ENCODE results near the gene PLCL1.

Gene PLCL1

GRCh38 chr2:197946562-197946961 is 142.2 kb downstream of the PLCL1 start:
- H3K9me3 Mint-ChIP-seq, result no peaks in the 10 kb centered on the region

GRCh38 chr2:197947219-197947757 is 142.9 kb downstream of the PLCL1 start:
- ATAC-seq (replicated peaks; ENCODE audit: extremely low read depth, poor library complexity, severe bottlenecking) (no peak), DNase-seq (ENCODE audit: low spot score in 2 of 2) (no peak)
- Mint-ChIP-seq H3K27me3 (peaks cover 7% of the 10 kb centered on the region), H3K9me3 (no peaks in the 10 kb centered on the region), H3K4me1 (no peaks in the 10 kb centered on the region), H3K27ac (ENCODE audit: low read depth) (no peak overlapping the region), H3K4me3 (no peak overlapping the region), H3K36me3 (ENCODE audit: insufficient read depth) (no peaks in the 10 kb centered on the region)

More at GRCh38 chr2:197946562-197946961, 142.2 kb downstream of the PLCL1 start:
- Mint-ChIP-seq H3K27me3 (peaks cover 15% of the 10 kb centered on the region), H3K4me3 (no peak overlapping the region), H3K4me1 (no peaks in the 10 kb centered on the region), H3K27ac (ENCODE audit: low read depth) (no peak overlapping the region), H3K36me3 (ENCODE audit: insufficient read depth) (no peaks in the 10 kb centered on the region)
- no peak for DNase-seq (ENCODE audit: low spot score in 2 of 2)
- ATAC-seq (replicated peaks; ENCODE audit: extremely low read depth, poor library complexity, severe bottlenecking), result no peak

GRCh38 chr2:197949224-197949623 is 144.8 kb downstream of the PLCL1 start:
- ATAC-seq (replicated peaks; ENCODE audit: extremely low read depth, poor library complexity, severe bottlenecking) (no peak), DNase-seq (ENCODE audit: low spot score in 2 of 2) (no peak)
- Mint-ChIP-seq H3K27me3 (no peaks in the 10 kb centered on the region), H3K9me3 (no peaks in the 10 kb centered on the region), H3K4me3 (no peak overlapping the region), H3K36me3 (ENCODE audit: insufficient read depth) (no peaks in the 10 kb centered on the region), H3K4me1 (no peaks in the 10 kb centered on the region), H3K27ac (ENCODE audit: low read depth) (no peak overlapping the region)

GRCh38 chr2:197950006-197950405 is 145.6 kb downstream of the PLCL1 start:
- Mint-ChIP-seq H3K4me1 (no peaks in the 10 kb centered on the region), H3K27me3 (no peaks in the 10 kb centered on the region), H3K4me3 (no peak overlapping the region), H3K27ac (ENCODE audit: low read depth) (no peak overlapping the region), H3K36me3 (ENCODE audit: insufficient read depth) (no peaks in the 10 kb centered on the region), H3K9me3 (no peaks in the 10 kb centered on the region)
- DNase-seq (ENCODE audit: low spot score in 2 of 2), result no peak
- no peak for ATAC-seq (replicated peaks; ENCODE audit: extremely low read depth, poor library complexity, severe bottlenecking)

- Mint-ChIP-seq H3K36me3 (ENCODE audit: insufficient read depth) (no peaks in the 10 kb centered on the region), H3K27ac (ENCODE audit: low read depth) (no peak overlapping the region), H3K27me3 (no peaks in the 10 kb centered on the region), H3K4me3 (no peak overlapping the region), H3K4me1 (no peaks in the 10 kb centered on the region), H3K9me3 (no peaks in the 10 kb centered on the region)
- DNase-seq (ENCODE audit: low spot score in 2 of 2) (no peak), ATAC-seq (replicated peaks; ENCODE audit: extremely low read depth, poor library complexity, severe bottlenecking) (no peak)
Observed at GRCh38 chr2:197950724-197951123, 146.3 kb downstream of the PLCL1 start.

- Mint-ChIP-seq H3K9me3 (no peaks in the 10 kb centered on the region), H3K27ac (ENCODE audit: low read depth) (no peak overlapping the region), H3K4me3 (no peak overlapping the region), H3K4me1 (no peaks in the 10 kb centered on the region), H3K27me3 (no peaks in the 10 kb centered on the region), H3K36me3 (ENCODE audit: insufficient read depth) (no peaks in the 10 kb centered on the region)
- DNase-seq (ENCODE audit: low spot score in 2 of 2) (no peak), ATAC-seq (replicated peaks; ENCODE audit: extremely low read depth, poor library complexity, severe bottlenecking) (no peak)
Observed at GRCh38 chr2:197952540-197953202, 148.3 kb downstream of the PLCL1 start.

- ATAC-seq (replicated peaks; ENCODE audit: extremely low read depth, poor library complexity, severe bottlenecking), result no peak
- H3K4me1 Mint-ChIP-seq, result no peaks in the 10 kb centered on the region
- H3K4me3 Mint-ChIP-seq, result no peak overlapping the region
- peaks cover 7% of the 10 kb centered on the region for H3K9me3 Mint-ChIP-seq
- no peaks in the 10 kb centered on the region for H3K36me3 Mint-ChIP-seq (ENCODE audit: insufficient read depth)
- H3K27me3 Mint-ChIP-seq, result no peaks in the 10 kb centered on the region
- H3K27ac Mint-ChIP-seq (ENCODE audit: low read depth), result no peak overlapping the region
- no peak for DNase-seq (ENCODE audit: low spot score in 2 of 2)
Observed at GRCh38 chr2:197954328-197954727, 149.9 kb downstream of the PLCL1 start.

GRCh38 chr2:197958592-197959150 is 154.3 kb downstream of the PLCL1 start:
- H3K27me3 Mint-ChIP-seq, result no peaks in the 10 kb centered on the region
- no peaks in the 10 kb centered on the region for H3K4me1 Mint-ChIP-seq
- DNase-seq (ENCODE audit: low spot score in 2 of 2) (no peak), ATAC-seq (replicated peaks; ENCODE audit: extremely low read depth, poor library complexity, severe bottlenecking) (no peak)
- no peak overlapping the region for H3K4me3 Mint-ChIP-seq
- no peaks in the 10 kb centered on the region for H3K36me3 Mint-ChIP-seq (ENCODE audit: insufficient read depth)
- H3K27ac Mint-ChIP-seq (ENCODE audit: low read depth), result no peak overlapping the region
- H3K9me3 Mint-ChIP-seq, result peaks cover 16% of the 10 kb centered on the region

GRCh38 chr2:197959383-197959782 is 155.0 kb downstream of the PLCL1 start:
- Mint-ChIP-seq H3K27me3 (no peaks in the 10 kb centered on the region), H3K27ac (ENCODE audit: low read depth) (no peak overlapping the region), H3K4me3 (no peak overlapping the region), H3K36me3 (ENCODE audit: insufficient read depth) (no peaks in the 10 kb centered on the region), H3K4me1 (no peaks in the 10 kb centered on the region), H3K9me3 (peaks cover 18% of the 10 kb centered on the region)
- no peak for DNase-seq (ENCODE audit: low spot score in 2 of 2)
- ATAC-seq (replicated peaks; ENCODE audit: extremely low read depth, poor library complexity, severe bottlenecking), result no peak

- no peaks in the 10 kb centered on the region for H3K36me3 Mint-ChIP-seq (ENCODE audit: insufficient read depth)
- H3K27ac Mint-ChIP-seq (ENCODE audit: low read depth), result no peak overlapping the region
- no peak for ATAC-seq (replicated peaks; ENCODE audit: extremely low read depth, poor library complexity, severe bottlenecking)
- H3K9me3 Mint-ChIP-seq, result peaks cover 28% of the 10 kb centered on the region
- H3K4me3 Mint-ChIP-seq, result no peak overlapping the region
- H3K4me1 Mint-ChIP-seq, result no peaks in the 10 kb centered on the region
- H3K27me3 Mint-ChIP-seq, result no peaks in the 10 kb centered on the region
- no peak for DNase-seq (ENCODE audit: low spot score in 2 of 2)
Observed at GRCh38 chr2:197960786-197961185, 156.4 kb downstream of the PLCL1 start.

GRCh38 chr2:197964720-197965119 is 160.3 kb downstream of the PLCL1 start:
- no peak for ATAC-seq (replicated peaks; ENCODE audit: extremely low read depth, poor library complexity, severe bottlenecking)
- H3K4me3 Mint-ChIP-seq, result no peak overlapping the region
- peaks cover 21% of the 10 kb centered on the region for H3K9me3 Mint-ChIP-seq
- no peaks in the 10 kb centered on the region for H3K36me3 Mint-ChIP-seq (ENCODE audit: insufficient read depth)
- no peak for DNase-seq (ENCODE audit: low spot score in 2 of 2)
- no peaks in the 10 kb centered on the region for H3K27me3 Mint-ChIP-seq
- no peak overlapping the region for H3K27ac Mint-ChIP-seq (ENCODE audit: low read depth)
- no peaks in the 10 kb centered on the region for H3K4me1 Mint-ChIP-seq

GRCh38 chr2:197965756-197966155 is 161.4 kb downstream of the PLCL1 start:
- Mint-ChIP-seq H3K27me3 (no peaks in the 10 kb centered on the region), H3K4me3 (no peak overlapping the region), H3K27ac (ENCODE audit: low read depth) (no peak overlapping the region), H3K9me3 (peaks cover 21% of the 10 kb centered on the region), H3K36me3 (ENCODE audit: insufficient read depth) (no peaks in the 10 kb centered on the region), H3K4me1 (no peaks in the 10 kb centered on the region)
- ATAC-seq (replicated peaks; ENCODE audit: extremely low read depth, poor library complexity, severe bottlenecking) (no peak), DNase-seq (ENCODE audit: low spot score in 2 of 2) (no peak)

- no peaks in the 10 kb centered on the region for H3K4me1 Mint-ChIP-seq
- peaks cover 9% of the 10 kb centered on the region for H3K9me3 Mint-ChIP-seq
- H3K4me3 Mint-ChIP-seq, result no peak overlapping the region
- no peaks in the 10 kb centered on the region for H3K27me3 Mint-ChIP-seq
- no peaks in the 10 kb centered on the region for H3K36me3 Mint-ChIP-seq (ENCODE audit: insufficient read depth)
- DNase-seq (ENCODE audit: low spot score in 2 of 2), result no peak
- no peak overlapping the region for H3K27ac Mint-ChIP-seq (ENCODE audit: low read depth)
- ATAC-seq (replicated peaks; ENCODE audit: extremely low read depth, poor library complexity, severe bottlenecking), result no peak
Observed at GRCh38 chr2:197969391-197969893, 165.0 kb downstream of the PLCL1 start.
